Activated T-cell treated with anti-CD3 and anti-CD28 coated beads, Interleukin-2, amount 50 U/mL, for 72 hours (primary cell): Measurements from ENCODE around the gene MCL1. TPM values are rescaled to one million over a fixed set of nuclear protein-coding genes. Genes with fewer than 3 reads are reported as not detected.

Source experiments
- ATAC-seq, 2 donors: fragments of 150-1000 bp; cut with Tn5 transposase; replicated peaks in 1 of 2; 2 replicates each; pipeline ENCODE4 v1.10.0; 2021; ENCODE audit warnings: moderate library complexity in 2 of 2, mild to moderate bottlenecking in 1 of 2
- DNase-seq, 2 donors: peaks; one replicate each; pipeline ENCODE4 v3.0.0; 2021 to 2022; ENCODE audit warnings: mixed read lengths in 1 of 2
- H3K27ac Mint-ChIP-seq: one replicate; pipeline ENCODE4 v1.8.0; 2022; ENCODE audit warnings: mild to moderate bottlenecking, moderate library complexity, mixed read lengths
- H3K27me3 Mint-ChIP-seq: one replicate; pipeline ENCODE4 v1.8.0; 2022; ENCODE audit warnings: low read depth, mixed read lengths
- H3K36me3 Mint-ChIP-seq, 2 donors: one replicate each; pipeline ENCODE4 v1.8.0; 2022; ENCODE audit warnings: mixed read lengths in 2 of 2, mild to moderate bottlenecking in 1 of 2; ENCODE audit not compliant: insufficient read depth in 2 of 2
- H3K4me1 Mint-ChIP-seq: one replicate; pipeline ENCODE4 v1.8.0; 2022; ENCODE audit warnings: low read depth, mixed read lengths
- H3K4me3 Mint-ChIP-seq, 2 donors: one replicate each; pipeline ENCODE4 v1.8.0; 2022; ENCODE audit warnings: mild to moderate bottlenecking in 2 of 2, mixed read lengths in 2 of 2, moderate library complexity in 2 of 2
- H3K9me3 Mint-ChIP-seq, 2 donors: one replicate each; pipeline ENCODE4 v1.8.0; 2022; ENCODE audit warnings: mixed read lengths in 2 of 2
- total RNA-seq, 2 donors: library from RNA; stranded (reverse); gene quantifications; one replicate each; pipeline ENCODE4 v1.2.3, GENCODE V29; 2022

MCL1 gene
- total RNA-seq, 2 donors from 2014 or later, result 373 to 495 TPM

DNA sequence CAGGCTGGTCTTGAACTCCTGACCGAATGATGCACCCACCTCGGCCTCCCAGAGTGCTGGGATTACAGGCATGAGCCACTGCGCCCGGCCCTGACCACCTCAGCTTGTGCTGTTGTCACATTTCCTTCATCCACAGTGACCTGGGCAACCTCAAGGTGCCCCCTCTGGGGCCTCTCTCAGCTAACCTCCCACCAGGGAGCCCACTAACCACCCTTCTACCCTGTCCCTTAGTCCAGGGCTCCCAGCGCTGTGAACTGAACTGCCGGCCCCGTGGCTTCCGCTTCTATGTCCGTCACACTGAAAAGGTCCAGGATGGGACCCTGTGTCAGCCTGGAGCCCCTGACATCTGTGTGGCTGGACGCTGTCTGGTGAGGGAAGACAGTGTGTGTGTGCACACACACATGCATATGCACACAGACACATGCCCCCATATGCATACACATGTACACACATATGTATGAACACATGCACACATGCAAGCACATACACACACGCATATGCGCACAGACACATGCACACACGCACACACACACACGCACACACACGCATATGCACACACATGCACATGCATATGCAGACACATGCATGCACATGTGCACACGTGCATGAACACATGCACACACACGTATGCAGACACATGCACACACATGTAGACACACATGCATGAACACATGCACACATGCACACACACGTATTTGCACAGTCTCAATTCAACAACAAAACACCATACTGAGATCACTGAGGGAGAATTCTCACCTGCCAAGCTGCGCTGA is 24.0 kb downstream of the MCL1 start:
- H3K4me3 Mint-ChIP-seq, result no peak overlapping the region
- no peaks in the 10 kb centered on the region for H3K9me3 Mint-ChIP-seq
- H3K27ac Mint-ChIP-seq, result no peak overlapping the region
- peaks cover 0 to 3% of the 10 kb centered on the region in 2 donors for H3K36me3 Mint-ChIP-seq
- ATAC-seq (no peak), DNase-seq (no peak)
- H3K4me1 Mint-ChIP-seq, result peaks cover 33% of the 10 kb centered on the region
- peaks cover 8% of the 10 kb centered on the region for H3K27me3 Mint-ChIP-seq

DNA sequence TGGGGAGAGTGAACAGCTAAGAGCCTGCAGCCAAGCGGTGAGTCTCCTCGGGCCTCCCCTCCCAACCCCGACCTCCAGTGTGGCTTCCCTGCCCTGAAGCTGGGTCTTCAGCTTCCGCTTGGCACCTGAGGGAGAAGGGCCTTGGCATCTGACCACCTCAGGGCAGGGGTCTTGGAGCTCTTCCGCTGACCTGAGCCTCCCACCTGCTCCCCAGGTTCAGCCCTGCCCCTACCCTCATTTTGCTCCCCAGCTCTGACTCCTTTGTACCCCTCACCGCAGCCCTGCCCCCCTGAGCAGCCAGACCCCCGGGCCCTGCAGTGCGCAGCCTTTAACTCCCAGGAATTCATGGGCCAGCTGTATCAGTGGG is 25.3 kb downstream of the MCL1 start:
- no peak for DNase-seq
- no peak for ATAC-seq
- Mint-ChIP-seq H3K27me3 (peaks cover 14% of the 10 kb centered on the region), H3K36me3 (peaks cover 0 to 3% of the 10 kb centered on the region in 2 donors), H3K9me3 (no peaks in the 10 kb centered on the region), H3K4me3 (no peak overlapping the region), H3K4me1 (peaks cover 32% of the 10 kb centered on the region), H3K27ac (no peak overlapping the region)

DNA sequence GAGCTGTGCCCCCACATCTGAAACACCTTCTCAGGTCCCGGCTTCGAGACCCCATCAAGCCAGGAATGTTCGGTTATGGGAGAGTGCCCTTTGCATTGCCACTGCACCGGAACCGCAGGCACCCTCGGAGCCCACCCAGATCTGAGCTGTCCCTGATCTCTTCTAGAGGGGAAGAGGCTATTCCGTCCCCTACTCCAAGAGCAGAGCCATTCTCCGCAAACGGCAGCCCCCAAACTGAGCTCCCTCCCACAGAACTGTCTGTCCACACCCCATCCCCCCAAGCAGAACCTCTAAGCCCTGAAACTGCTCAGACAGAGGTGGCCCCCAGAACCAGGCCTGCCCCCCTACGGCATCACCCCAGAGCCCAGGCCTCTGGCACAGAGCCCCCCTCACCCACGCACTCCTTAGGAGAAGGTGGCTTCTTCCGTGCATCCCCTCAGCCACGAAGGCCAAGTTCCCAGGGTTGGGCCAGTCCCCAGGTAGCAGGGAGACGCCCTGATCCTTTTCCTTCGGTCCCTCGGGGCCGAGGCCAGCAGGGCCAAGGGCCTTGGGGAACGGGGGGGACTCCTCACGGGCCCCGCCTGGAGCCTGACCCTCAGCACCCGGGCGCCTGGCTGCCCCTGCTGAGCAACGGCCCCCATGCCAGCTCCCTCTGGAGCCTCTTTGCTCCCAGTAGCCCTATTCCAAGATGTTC is 25.9 kb downstream of the MCL1 start:
- no peak for ATAC-seq
- Mint-ChIP-seq H3K36me3 (peaks cover 0 to 3% of the 10 kb centered on the region in 2 donors), H3K27me3 (peaks cover 14% of the 10 kb centered on the region)

DNA sequence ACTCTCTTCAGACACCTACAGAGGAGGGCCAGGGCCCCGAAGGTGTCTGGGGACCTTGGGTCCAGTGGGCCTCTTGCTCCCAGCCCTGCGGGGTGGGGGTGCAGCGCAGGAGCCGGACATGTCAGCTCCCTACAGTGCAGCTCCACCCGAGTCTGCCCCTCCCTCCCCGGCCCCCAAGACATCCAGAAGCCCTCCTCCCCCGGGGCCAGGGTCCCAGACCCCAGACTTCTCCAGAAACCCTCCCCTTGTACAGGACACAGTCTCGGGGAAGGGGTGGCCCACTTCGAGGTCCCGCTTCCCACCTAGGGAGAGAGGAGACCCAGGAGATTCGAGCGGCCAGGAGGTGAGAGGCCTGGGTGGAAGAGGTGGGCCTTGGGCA is 26.5 kb downstream of the MCL1 start:
- Mint-ChIP-seq H3K36me3 (peaks cover 0 to 3% of the 10 kb centered on the region in 2 donors), H3K9me3 (no peaks in the 10 kb centered on the region), H3K4me1 (peaks cover 36% of the 10 kb centered on the region), H3K27me3 (peaks cover 14% of the 10 kb centered on the region), H3K4me3 (peak overlapping the region in 1 of 2 donors; percentile 55), H3K27ac (no peak overlapping the region)
- no peak for DNase-seq
- no peak for ATAC-seq

More for the DNA sequence above, 25.9 kb downstream of the MCL1 start:
- Mint-ChIP-seq H3K27ac (no peak overlapping the region), H3K4me3 (no peak overlapping the region), H3K9me3 (no peaks in the 10 kb centered on the region), H3K4me1 (peaks cover 33% of the 10 kb centered on the region)
- no peak for DNase-seq

DNA sequence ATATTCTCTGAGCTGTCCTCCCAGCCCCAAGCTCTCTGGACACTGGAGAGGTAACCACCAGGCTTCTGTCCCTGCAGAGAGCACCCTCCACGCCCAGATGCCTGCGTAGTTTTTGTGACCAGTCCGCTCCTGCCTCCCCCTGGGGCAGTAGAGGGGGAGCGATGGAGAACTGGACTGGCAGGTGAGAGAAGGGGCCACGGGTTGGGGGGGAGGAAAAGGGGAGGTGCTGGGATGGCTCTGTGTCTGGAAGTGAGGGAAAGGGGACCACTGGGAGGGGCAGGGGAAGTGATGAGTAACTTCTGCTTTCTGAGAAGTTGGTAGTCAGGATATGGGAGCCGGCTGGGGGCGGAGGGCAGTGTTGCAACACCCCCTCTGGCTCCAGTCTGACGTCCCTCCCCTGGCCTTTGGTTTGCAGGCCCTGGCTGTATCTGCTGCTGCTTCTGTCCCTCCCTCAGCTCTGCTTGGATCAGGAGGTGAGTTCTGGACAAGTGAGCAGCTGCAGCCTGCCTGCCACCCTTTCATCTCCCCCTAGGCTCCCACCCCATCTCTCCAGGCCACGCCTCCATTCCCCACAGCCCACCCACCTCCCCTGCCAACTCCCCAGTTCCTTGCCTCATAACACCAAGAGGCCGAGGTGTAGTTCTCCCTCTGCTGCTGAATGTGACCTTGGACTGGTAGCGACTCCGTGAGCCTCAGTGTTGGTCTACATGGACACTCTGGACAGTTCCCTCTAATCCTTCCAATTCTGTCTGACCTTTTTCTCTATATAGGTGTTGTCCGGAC is 27.1 kb downstream of the MCL1 start:
- peak overlapping the region; percentile 16 for H3K27ac Mint-ChIP-seq
- peaks cover 0 to 3% of the 10 kb centered on the region in 2 donors for H3K36me3 Mint-ChIP-seq
- no peak for DNase-seq
- peak; percentile 6 to 28 for ATAC-seq
- peaks cover 36% of the 10 kb centered on the region for H3K4me1 Mint-ChIP-seq
- peaks cover 14% of the 10 kb centered on the region for H3K27me3 Mint-ChIP-seq
- H3K4me3 Mint-ChIP-seq, result peak overlapping the region; percentile 13 to 55
- no peaks in the 10 kb centered on the region for H3K9me3 Mint-ChIP-seq

DNA sequence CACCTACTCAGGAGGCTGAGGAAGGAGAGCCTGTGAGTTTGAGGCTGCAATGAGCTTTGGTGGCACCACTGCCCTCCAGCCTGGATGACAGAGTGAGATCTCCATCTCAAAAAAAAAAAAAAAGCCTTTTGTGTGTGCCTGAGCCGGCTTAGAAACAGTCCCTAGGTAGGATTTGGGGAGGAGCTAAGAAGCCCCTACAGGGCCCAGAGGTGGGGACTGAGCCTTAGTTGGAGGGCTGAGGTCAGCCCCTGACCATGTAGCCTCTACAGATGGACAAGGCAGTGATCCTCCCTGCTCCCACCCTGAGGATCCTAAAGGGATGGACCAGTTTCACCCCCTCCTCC is 27.7 kb downstream of the MCL1 start:
- peaks cover 36% of the 10 kb centered on the region for H3K4me1 Mint-ChIP-seq

DNA sequence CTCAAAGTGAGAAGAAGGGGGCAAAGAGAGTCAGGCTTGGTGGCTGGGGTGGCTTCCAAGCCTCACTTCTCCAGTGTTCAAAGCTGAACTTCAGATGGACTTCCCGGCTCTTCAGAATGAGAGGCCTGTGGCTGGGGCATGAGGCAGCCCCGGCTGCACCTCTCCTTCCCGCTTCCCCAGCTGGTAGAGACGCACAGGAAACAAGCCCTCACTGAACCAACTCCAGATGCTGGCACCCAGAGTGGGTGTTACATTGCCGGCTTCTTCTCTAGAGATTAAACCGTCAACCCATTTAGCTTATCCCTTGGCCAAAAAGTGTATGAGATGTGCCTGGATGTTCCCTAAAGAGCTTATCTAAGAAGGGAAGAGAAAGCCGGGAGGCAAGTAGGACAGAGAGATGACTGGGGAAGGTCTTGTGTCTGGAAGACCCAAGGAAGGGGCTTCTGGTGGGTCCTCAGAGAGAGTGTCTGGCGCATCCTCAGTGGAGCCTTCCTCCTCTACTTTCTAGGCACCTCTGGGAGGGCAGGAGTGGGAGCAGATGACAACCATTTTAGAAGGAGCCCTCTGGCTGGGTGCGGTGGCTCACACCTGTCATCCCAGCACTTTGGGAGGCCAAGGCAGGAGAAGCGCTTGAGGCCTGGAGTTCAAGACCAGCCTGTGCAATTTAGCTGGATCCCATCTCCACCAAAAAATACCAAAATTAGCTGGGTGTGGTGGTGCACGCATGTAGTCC is 28.2 kb downstream of the MCL1 start:
- peaks cover 0 to 3% of the 10 kb centered on the region in 2 donors for H3K36me3 Mint-ChIP-seq
- peak overlapping the region in 1 of 2 donors; percentile 25 for H3K4me3 Mint-ChIP-seq
- H3K27ac Mint-ChIP-seq, result peak overlapping the region; percentile 48
- DNase-seq, result no peak
- H3K4me1 Mint-ChIP-seq, result peaks cover 36% of the 10 kb centered on the region
- H3K27me3 Mint-ChIP-seq, result peaks cover 22% of the 10 kb centered on the region
- ATAC-seq, result peak in 1 of 2 donors; percentile 8
- H3K9me3 Mint-ChIP-seq, result no peaks in the 10 kb centered on the region

More for the DNA sequence above, 27.7 kb downstream of the MCL1 start:
- DNase-seq (no peak), ATAC-seq (no peak)
- H3K27me3 Mint-ChIP-seq, result peaks cover 16% of the 10 kb centered on the region
- H3K36me3 Mint-ChIP-seq, result peaks cover 0 to 3% of the 10 kb centered on the region in 2 donors
- peak overlapping the region; percentile 13 to 55 for H3K4me3 Mint-ChIP-seq
- H3K27ac Mint-ChIP-seq, result no peak overlapping the region
- H3K9me3 Mint-ChIP-seq, result no peaks in the 10 kb centered on the region

DNA sequence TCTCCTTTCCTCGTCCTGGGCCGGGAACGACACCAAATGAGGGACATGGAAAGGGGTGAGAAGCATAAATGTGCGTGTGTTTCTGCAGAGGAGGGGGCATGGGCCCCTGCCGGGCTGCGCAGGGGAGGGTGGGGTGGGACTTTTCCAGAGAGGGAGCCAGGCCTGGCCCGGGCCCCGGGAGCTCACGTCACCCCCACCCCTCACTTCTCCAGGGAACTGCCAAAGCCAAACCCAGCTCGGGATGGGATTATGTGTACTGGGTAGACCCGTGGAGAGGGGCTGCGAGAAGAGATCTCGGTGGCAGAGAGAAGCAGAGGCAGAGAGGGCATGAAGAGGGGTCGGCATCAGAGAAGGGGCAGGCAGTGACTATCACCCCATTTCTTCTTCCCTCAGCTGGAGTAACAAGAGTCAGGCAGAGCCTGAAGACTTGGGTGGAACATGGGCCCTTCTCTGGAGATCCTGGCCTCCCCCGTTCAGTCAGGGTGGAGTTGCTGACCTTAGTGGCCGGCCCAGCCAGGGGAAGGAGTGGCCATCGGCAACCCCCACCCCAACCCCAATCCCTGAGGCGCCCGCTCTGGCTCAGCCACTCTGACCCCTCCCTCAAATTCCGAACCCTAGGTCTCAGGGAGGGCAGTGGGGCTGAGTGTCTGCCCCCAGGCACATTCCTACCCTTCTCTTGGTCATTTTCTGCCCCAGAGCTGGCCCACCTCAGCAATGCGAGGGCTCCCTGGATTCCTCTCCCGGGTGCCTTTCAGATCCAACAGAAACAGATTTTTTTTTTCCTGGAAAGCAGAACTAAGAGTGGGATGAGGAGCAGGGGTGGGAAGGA is 29.0 kb downstream of the MCL1 start:
- peaks cover 36% of the 10 kb centered on the region for H3K4me1 Mint-ChIP-seq
- H3K36me3 Mint-ChIP-seq, result no peaks in the 10 kb centered on the region
- ATAC-seq (no peak), DNase-seq (no peak)
- H3K27me3 Mint-ChIP-seq, result peaks cover 30% of the 10 kb centered on the region
- no peak overlapping the region for H3K27ac Mint-ChIP-seq
- peak overlapping the region; percentile 73 to 87 for H3K4me3 Mint-ChIP-seq
- no peaks in the 10 kb centered on the region for H3K9me3 Mint-ChIP-seq

DNA sequence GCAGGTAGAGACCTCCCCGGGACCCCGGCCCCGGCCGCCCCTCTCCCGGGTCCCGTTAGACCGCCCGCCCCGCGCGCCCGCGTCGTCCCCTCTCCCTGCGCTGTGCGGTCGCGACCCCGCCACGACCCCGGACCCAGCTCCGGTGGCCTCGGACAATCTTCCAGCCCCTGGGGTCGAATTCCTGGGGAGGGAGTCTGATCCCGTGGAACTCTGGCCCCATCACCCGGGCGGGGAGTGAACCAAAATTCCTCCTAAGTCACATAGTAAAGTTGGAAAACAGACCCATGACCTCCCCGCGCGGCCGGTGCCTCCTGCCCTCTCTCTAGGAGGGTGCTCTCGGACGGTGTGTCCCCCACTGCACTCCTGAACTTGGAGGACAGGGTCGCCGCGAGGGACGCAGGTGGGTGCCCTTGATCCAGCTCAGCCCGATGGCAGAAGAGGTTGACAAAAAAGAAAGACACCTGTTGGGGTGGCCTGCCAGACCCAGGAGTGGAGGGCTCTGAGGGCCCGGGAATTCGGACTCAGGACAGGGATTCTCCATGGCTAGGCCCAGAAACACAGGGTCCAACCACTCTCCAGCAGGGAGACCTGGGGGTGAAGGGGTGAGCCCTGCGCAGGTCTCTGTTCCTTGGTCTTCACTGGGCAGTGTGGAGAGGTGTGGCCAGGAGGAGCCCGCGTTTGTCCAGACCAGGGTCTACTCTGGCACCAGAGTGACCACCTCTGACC is 29.8 kb downstream of the MCL1 start:
- DNase-seq (peak in 1 of 2 donors; percentile 16), ATAC-seq (no peak)
- H3K9me3 Mint-ChIP-seq, result no peaks in the 10 kb centered on the region
- H3K36me3 Mint-ChIP-seq, result no peaks in the 10 kb centered on the region
- peak overlapping the region; percentile 47 for H3K27ac Mint-ChIP-seq
- peaks cover 36% of the 10 kb centered on the region for H3K4me1 Mint-ChIP-seq
- H3K27me3 Mint-ChIP-seq, result peaks cover 33% of the 10 kb centered on the region
- H3K4me3 Mint-ChIP-seq, result peak overlapping the region; percentile 73 to 87

DNA sequence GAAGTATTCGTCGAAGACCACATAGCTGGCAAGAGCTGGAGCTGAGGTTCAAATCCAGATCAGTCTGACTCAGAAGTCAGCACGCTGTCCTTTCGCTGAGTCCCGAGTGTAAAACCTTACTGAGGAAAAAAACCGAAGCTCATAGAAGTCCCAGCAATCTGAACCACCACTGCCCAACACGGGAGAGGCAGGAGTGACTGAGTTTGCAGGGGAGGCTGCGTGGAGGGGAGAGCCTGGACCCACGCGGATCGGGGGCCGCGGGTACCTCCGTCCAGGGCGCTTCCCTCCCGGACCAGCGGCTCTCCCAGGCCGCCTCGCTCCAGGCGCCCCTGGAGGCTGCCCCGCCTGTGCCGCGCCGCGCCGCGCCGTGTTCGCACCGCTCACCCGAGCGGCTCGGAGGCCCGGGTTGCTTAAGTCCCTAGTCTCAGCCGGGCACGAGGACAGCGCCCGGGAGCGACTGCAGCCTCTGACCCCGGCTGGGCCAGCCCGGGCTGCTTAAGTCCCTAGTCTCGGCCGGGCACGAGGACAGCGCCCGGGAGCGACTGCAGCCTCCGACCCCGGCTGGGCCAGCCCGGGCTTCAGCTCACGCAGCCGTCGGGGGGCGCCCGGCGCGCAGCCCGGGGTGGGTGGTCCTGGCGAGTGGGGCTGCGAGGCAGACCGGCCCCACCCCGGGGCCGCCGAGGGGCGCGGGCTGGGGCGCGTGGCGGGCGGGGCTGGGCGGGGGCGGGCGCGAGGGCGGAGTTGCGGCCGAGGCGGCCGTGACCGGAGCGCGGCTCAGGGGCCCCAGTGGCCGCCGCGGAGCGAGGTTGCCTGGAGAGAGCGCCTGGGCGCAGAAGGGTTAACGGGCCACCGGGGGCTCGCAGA is 30.5 kb downstream of the MCL1 start, which contains the start of gene ADAMTSL4:
Gene ADAMTSL4 (plus strand): TSS at position 777 of the 864 bp plus-strand sequence. CDS start 2,881 bp downstream, outside the sequence.
- H3K27ac Mint-ChIP-seq, result peak within 1 kb of the TSS; percentile 47
- peaks cover 34% of the 10 kb centered on the region for H3K27me3 Mint-ChIP-seq
- H3K9me3 Mint-ChIP-seq, result no peaks in the 10 kb centered on the region
- H3K36me3 Mint-ChIP-seq, result no peaks in the 10 kb centered on the region
- peak within 1 kb of the TSS; percentile 86 to 87 for H3K4me3 Mint-ChIP-seq
- ATAC-seq, result peak; percentile 76 to 79
- DNase-seq, result peak; percentile 56 to 58
- H3K4me1 Mint-ChIP-seq, result peaks cover 36% of the 10 kb centered on the region

DNA sequence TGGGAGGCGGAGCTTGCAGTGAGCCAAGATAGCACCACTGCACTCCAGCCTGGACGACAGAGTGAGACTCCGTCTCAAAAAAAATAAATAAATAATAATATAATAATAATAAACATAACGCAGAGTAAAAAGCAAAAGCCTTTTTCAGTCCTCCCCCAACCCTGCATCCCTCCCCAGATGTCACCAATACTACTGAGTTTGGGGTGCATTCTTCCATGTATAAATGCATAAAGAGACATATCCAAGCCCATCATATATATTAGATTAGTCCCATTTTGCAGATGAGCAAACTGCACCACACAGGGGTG is 31.1 kb downstream of the MCL1 start:
- H3K9me3 Mint-ChIP-seq, result no peaks in the 10 kb centered on the region
- no peak for ATAC-seq
- peak overlapping the region; percentile 69 to 86 for H3K4me3 Mint-ChIP-seq
- peaks cover 39% of the 10 kb centered on the region for H3K27me3 Mint-ChIP-seq
- H3K4me1 Mint-ChIP-seq, result peaks cover 36% of the 10 kb centered on the region
- H3K36me3 Mint-ChIP-seq, result no peaks in the 10 kb centered on the region
- H3K27ac Mint-ChIP-seq, result no peak overlapping the region
- DNase-seq, result no peak
